ENCODE results near the gene PRRC2A.

Gene PRRC2A

DNA sequence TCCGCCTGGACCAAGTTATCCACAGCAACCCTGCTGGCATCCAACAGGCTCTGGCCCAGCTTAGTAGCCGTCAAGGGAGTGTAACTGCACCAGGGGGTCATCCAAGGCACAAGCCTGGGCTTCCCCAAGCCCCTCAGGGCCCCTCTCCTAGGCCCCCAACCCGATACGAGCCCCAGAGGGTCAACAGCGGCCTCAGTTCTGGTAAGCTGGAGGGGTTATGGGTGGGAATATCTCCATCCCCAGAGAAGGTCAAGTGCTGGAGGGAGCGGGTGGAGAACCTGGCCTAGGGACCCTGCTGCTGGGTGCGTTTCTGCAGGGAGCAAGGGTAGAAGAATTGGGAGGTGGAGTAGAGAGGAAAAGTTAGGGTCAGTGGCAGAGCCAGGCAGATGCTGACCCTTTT, 12.9 kb downstream of the PRRC2A start:
- H3K4me3 ChIP-seq (ENCODE audit: low read depth, low read length) = no peak overlapping the region
- TF ChIP-seq, protein P1, sequence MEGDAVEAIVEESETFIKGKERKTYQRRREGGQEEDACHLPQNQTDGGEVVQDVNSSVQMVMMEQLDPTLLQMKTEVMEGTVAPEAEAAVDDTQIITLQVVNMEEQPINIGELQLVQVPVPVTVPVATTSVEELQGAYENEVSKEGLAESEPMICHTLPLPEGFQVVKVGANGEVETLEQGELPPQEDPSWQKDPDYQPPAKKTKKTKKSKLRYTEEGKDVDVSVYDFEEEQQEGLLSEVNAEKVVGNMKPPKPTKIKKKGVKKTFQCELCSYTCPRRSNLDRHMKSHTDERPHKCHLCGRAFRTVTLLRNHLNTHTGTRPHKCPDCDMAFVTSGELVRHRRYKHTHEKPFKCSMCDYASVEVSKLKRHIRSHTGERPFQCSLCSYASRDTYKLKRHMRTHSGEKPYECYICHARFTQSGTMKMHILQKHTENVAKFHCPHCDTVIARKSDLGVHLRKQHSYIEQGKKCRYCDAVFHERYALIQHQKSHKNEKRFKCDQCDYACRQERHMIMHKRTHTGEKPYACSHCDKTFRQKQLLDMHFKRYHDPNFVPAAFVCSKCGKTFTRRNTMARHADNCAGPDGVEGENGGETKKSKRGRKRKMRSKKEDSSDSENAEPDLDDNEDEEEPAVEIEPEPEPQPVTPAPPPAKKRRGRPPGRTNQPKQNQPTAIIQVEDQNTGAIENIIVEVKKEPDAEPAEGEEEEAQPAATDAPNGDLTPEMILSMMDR (IDR thresholded peaks at IDR 0.05; ENCODE audit: insufficient read depth, low read depth, low read length, missing control alignments) = no peak
- no peak for DNase-seq (ENCODE audit: low read depth)

- TF ChIP-seq, protein P1 (IDR thresholded peaks at IDR 0.05; ENCODE audit: insufficient read depth, low read depth, low read length, missing control alignments) = no peak
- H3K4me3 ChIP-seq (ENCODE audit: low read depth, low read length) = no peak overlapping the region
- DNase-seq (ENCODE audit: low read depth) = no peak
Observed at GRCh38 chr6:31634131-31634530, 13.6 kb downstream of the PRRC2A start.

DNA sequence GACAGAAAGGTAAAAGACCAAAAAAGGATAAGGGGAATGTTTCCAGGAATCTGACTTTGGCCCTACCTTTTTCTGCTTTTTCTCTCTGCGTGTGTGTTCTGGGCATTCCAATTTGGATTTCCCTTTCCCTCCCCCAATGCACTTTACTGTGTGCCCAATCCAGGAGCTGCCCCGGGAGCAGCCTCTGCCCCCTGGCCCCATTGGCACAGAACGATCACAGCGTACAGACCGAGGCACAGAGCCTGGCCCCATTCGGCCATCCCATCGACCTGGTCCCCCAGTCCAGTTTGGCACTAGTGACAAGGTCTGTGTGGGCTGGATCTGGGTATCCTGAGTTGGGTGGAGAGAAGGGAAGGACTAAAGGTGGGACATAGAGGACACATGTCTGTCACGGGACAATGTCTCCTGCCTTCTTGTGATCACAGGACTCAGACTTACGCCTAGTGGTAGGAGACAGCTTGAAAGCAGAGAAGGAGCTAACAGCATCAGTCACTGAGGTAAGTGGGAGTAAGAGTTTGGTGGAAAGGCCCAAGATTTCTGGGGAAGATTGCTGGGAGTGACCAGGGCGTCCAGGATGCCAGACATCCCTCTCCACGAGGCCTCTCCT, 14.6 kb downstream of the PRRC2A start:
- TF ChIP-seq, protein P1 (IDR thresholded peaks at IDR 0.05; ENCODE audit: insufficient read depth, low read depth, low read length, missing control alignments) = no peak
- no peak for DNase-seq (ENCODE audit: low read depth)
- no peak overlapping the region for H3K4me3 ChIP-seq (ENCODE audit: low read depth, low read length)

- no peak for DNase-seq (ENCODE audit: low read depth)
- H3K4me3 ChIP-seq (ENCODE audit: low read depth, low read length) = no peak overlapping the region
- TF ChIP-seq, protein P1 (IDR thresholded peaks at IDR 0.05; ENCODE audit: insufficient read depth, low read depth, low read length, missing control alignments) = no peak
Observed at GRCh38 chr6:31636698-31637596, 16.4 kb downstream of the PRRC2A start.

DNA sequence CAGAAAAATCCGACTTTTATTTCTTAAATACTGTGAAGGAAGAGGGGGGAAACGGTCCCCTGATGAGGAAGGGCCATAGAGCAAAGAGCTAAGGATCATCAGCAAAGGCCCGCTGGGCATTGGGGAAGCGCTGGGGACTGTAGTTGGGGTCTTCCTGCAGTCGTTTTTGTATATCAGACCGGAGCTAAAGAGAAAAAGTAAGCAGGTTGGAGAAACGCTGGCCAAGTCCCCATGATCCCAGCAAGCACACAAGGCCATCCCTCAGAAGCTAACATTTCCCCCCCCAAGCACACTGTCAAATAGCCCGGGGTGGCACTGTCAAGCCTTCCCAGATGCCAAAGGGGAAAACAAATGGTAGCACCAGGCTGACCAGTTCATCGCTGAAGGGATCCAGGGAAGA, 18.5 kb downstream of the PRRC2A start:
- no peak for DNase-seq (ENCODE audit: low read depth)

GRCh38 chr6:31639449-31639861, 18.9 kb downstream of the PRRC2A start:
- TF ChIP-seq, protein P1 (IDR thresholded peaks at IDR 0.05; ENCODE audit: insufficient read depth, low read depth, low read length, missing control alignments) = no peak
- H3K4me3 ChIP-seq (ENCODE audit: low read depth, low read length) = no peak overlapping the region
- no peak for DNase-seq (ENCODE audit: low read depth)

More for the DNA sequence above, 18.5 kb downstream of the PRRC2A start:
- TF ChIP-seq, protein P1 (IDR thresholded peaks at IDR 0.05; ENCODE audit: insufficient read depth, low read depth, low read length, missing control alignments) = no peak
- no peak overlapping the region for H3K4me3 ChIP-seq (ENCODE audit: low read depth, low read length)

All from GM12865 (cell line).